IMR-90 (cell line): Measurements from ENCODE around the gene PGK1. TPM values are rescaled to one million over a fixed set of nuclear protein-coding genes. Genes with fewer than 3 reads are reported as not detected.
"Not testable (repeated sequence)": the region's sequence is repeated elsewhere in the genome, so short reads cannot be mapped to it uniquely, and the experiment has no call there.

Experiments
- ATAC-seq: fragments of 200-7000 bp; cut with Tn5 transposase; 2 replicates; pipeline ENCODE4 v1.9.1; 2020; ENCODE audit warnings: low read depth, mild to moderate bottlenecking, moderate library complexity
- BruUV-seq: library from RNA; stranded (reverse); fragments of 400-500 nt; replicated peaks from 2 replicates; lab custom pipeline; 2021; lab: Mats Ljungman, UMichigan
- CTCF ChIA-PET: fragments of 300-600 bp; formaldehyde crosslinking; extraction: SDS; loops from one replicate; lab custom pipeline; 2021; ENCODE audit warnings: antibody characterized with exemption; lab: Yijun Ruan, JAX
- POLR2A ChIA-PET: fragments of 300-600 bp; sonication (Branson Sonifier 250); formaldehyde crosslinking; loops from one replicate; lab custom pipeline; 2022; ENCODE audit warnings: antibody characterized with exemption; ENCODE audit not compliant: unreplicated experiment; lab: Charles Lee
- DNase-seq: peaks from one replicate; pipeline ENCODE4 v3.0.0; 2013
- H2AFZ ChIP-seq: replicated peaks from 2 replicates; pipeline ENCODE3; 2013; ENCODE audit warnings: low read length, mild to moderate bottlenecking; ENCODE audit not compliant: poor library complexity
- H2AK5ac ChIP-seq: 2 replicates; pipeline ENCODE4 v1.6.1; 2013; ENCODE audit warnings: low read depth, low read length, inconsistent platforms
- H2AK9ac ChIP-seq: replicated peaks from 2 replicates; pipeline ENCODE3; 2013; ENCODE audit warnings: mild to moderate bottlenecking, low read depth, low read length, moderate library complexity; ENCODE audit not compliant: poor library complexity
- H2BK120ac ChIP-seq: 2 replicates; pipeline ENCODE4 v1.6.1; 2013; ENCODE audit warnings: low read depth, low read length, inconsistent platforms
- H2BK15ac ChIP-seq: 3 replicates; pipeline ENCODE4 v1.6.1; 2013; ENCODE audit warnings: low read depth, low read length, inconsistent platforms
- H2BK20ac ChIP-seq: 2 replicates; pipeline ENCODE4 v1.6.1; 2013; ENCODE audit warnings: low read depth, mild to moderate bottlenecking, inconsistent platforms, low read length, moderate library complexity
- H2BK5ac ChIP-seq: 2 replicates; pipeline ENCODE4 v1.6.1; 2013; ENCODE audit warnings: mild to moderate bottlenecking, low read depth, low read length, inconsistent platforms; ENCODE audit not compliant: poor library complexity, severe bottlenecking
- H3K14ac ChIP-seq: replicated peaks from 2 replicates; pipeline ENCODE4 v1.6.1; 2013; ENCODE audit warnings: low read depth, low read length, inconsistent platforms
- H3K18ac ChIP-seq: 2 replicates; pipeline ENCODE4 v1.6.1; 2013; ENCODE audit warnings: low read depth, low read length, control low read depth
- H3K23ac ChIP-seq: 2 replicates; pipeline ENCODE4 v1.6.1; 2013; ENCODE audit warnings: low read depth, low read length, inconsistent platforms
- H3K27ac ChIP-seq: 2 replicates; pipeline ENCODE4 v1.5.1; 2013; ENCODE audit warnings: mild to moderate bottlenecking, control low read depth, low read length; ENCODE audit not compliant: insufficient read depth
- H3K27me3 ChIP-seq: 2 replicates; pipeline ENCODE4 v1.6.1; 2013; ENCODE audit warnings: low read length; ENCODE audit not compliant: control insufficient read depth, insufficient read depth
- H3K36me3 ChIP-seq: 2 replicates; pipeline ENCODE4 v1.6.1; 2013; ENCODE audit warnings: low read length, mixed read lengths; ENCODE audit not compliant: control insufficient read depth, insufficient read depth
- H3K4ac ChIP-seq: 2 replicates; pipeline ENCODE4 v1.6.1; 2013; ENCODE audit warnings: low read depth, low read length, inconsistent platforms
- H3K4me1 ChIP-seq: 2 replicates; pipeline ENCODE4 v1.6.1; 2013; ENCODE audit warnings: low read length, mixed read lengths; ENCODE audit not compliant: control insufficient read depth, insufficient read depth
- H3K4me2 ChIP-seq: 2 replicates; pipeline ENCODE4 v1.6.1; 2013; ENCODE audit warnings: low read depth, mild to moderate bottlenecking, control low read depth, low read length, moderate library complexity
- H3K4me3 ChIP-seq: 2 replicates; pipeline ENCODE4 v1.5.1; 2013; ENCODE audit warnings: low read depth, mild to moderate bottlenecking, control low read depth, low read length, moderate library complexity; ENCODE audit not compliant: insufficient read depth
- H3K56ac ChIP-seq: 2 replicates; pipeline ENCODE4 v1.6.1; 2013; ENCODE audit warnings: low read length, inconsistent platforms; ENCODE audit not compliant: insufficient read depth; ENCODE audit errors: extremely low read depth
- H3K79me1 ChIP-seq, 2 experiments: 2 replicates each; pipeline ENCODE4 v1.6.1; 2013; ENCODE audit warnings: low read length in 2 of 2, inconsistent platforms in 1 of 2, low read depth in 1 of 2
- H3K9ac ChIP-seq: 2 replicates; pipeline ENCODE4 v1.6.1; 2013; ENCODE audit warnings: low read depth, low read length, control low read depth
- H3K9me1 ChIP-seq: 2 replicates; pipeline ENCODE4 v1.6.1; 2013; ENCODE audit warnings: low read length, inconsistent platforms; ENCODE audit not compliant: insufficient read depth
- H3K9me3 ChIP-seq: 2 replicates; pipeline ENCODE4 v1.6.1; 2013; ENCODE audit warnings: low read length; ENCODE audit not compliant: control insufficient read depth, insufficient read depth
- H4K20me1 ChIP-seq: 2 replicates; pipeline ENCODE4 v1.6.1; 2013; ENCODE audit warnings: low read length, inconsistent platforms; ENCODE audit not compliant: insufficient read depth
- H4K5ac ChIP-seq: 2 replicates; pipeline ENCODE4 v1.6.1; 2013; ENCODE audit warnings: mild to moderate bottlenecking, low read depth, low read length, control low read depth
- H4K8ac ChIP-seq, 2 experiments: 2 replicates each; pipeline ENCODE4 v1.6.1; 2013; ENCODE audit warnings: low read depth in 2 of 2, low read length in 2 of 2, control low read depth in 1 of 2, inconsistent platforms in 1 of 2
- H4K91ac ChIP-seq: 2 replicates; pipeline ENCODE4 v1.6.1; 2013; ENCODE audit warnings: low read depth, low read length, inconsistent platforms; ENCODE audit not compliant: insufficient read depth
- WGBS, 2 experiments: methylation state at CpG; one replicate each; pipeline versions ENCODE4 v1.1.5 to v1.1.7; 2013; ENCODE audit warnings: missing lambda C conversion rate in 2 of 2; ENCODE audit not compliant: insufficient read length in 1 of 2; ENCODE audit errors: extremely low coverage in 2 of 2; 5-methylcytosine and 5-hydroxymethylcytosine counted together
- dilution Hi-C: fragments of 300-500 bp; cut with HindIII; formaldehyde crosslinking; loops from one replicate; pipeline ENCODE4 v1.14.3; 2018; ENCODE audit warnings: low sequenced_read_pairs; ENCODE audit not compliant: unreplicated experiment
- in situ Hi-C: fragments of 300-500 bp; cut with MboI; formaldehyde crosslinking; loops from 3 replicates; pipeline ENCODE4 v1.14.3; 2019; ENCODE audit warnings: low sequenced_read_pairs, inconsistent platforms, mixed read lengths
- intact Hi-C: fragments of 100-400 bp; cut with micrococcal nuclease; formaldehyde crosslinking; loops from 2 replicates; pipeline ENCODE4 v1.10.0; 2022
- polyA plus RNA-seq, 3 experiments: library from polyadenylated mRNA; depleted of rRNA; stranded (reverse); fragments of >200 nt; gene quantifications; 2 replicates each; pipeline ENCODE4 v1.2.3, GENCODE V29; 2012; ENCODE audit warnings: low replicate concordance in 1 of 3
- total RNA-seq: library from RNA; depleted of rRNA; stranded (reverse); fragments of >200 nt; gene quantifications from 2 replicates; pipeline ENCODE4 v1.2.3, GENCODE V29; 2012

Gene PGK1
- total and polyA plus RNA-seq, 2 of the 4 experiments (the other 2 are of a cell fraction): 498 to 744 TPM

DNA sequence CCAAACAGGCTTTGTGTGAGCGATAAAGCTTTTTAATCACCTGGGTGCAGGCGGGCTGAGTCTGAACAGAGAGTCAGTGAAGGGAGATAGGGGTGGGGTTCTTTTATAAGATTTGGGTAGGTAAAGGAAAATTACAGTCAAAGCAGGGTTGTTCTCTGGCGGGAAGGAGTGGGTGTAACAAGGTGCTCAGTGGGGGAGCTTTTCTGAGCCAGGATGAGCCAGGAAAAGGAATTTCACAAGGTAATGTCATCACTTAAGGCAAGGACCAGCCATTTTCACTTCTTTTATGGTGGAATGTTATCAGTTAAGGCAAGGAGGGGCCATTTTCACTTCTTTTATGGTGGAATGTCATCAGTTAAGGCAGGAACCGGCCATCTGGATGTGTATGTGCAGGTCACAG lies 56.7 kb downstream of the PGK1 start:
- H3K4me3 ChIP-seq, intact Hi-C loops, BruUV-seq, H3K9me1 ChIP-seq, H2BK15ac ChIP-seq, H2BK20ac ChIP-seq, H2BK120ac ChIP-seq, H3K4me1 ChIP-seq, H2AK5ac ChIP-seq, H4K8ac ChIP-seq, ATAC-seq, H4K20me1 ChIP-seq, H2AFZ ChIP-seq, H3K56ac ChIP-seq, in situ Hi-C loops, H4K5ac ChIP-seq, H3K23ac ChIP-seq, H2AK9ac ChIP-seq, H2BK5ac ChIP-seq, POLR2A ChIA-PET, H3K9me3 ChIP-seq, DNase-seq, H3K14ac ChIP-seq, H3K27ac ChIP-seq, H3K9ac ChIP-seq, dilution Hi-C loops, H3K79me1 ChIP-seq, H3K4me2 ChIP-seq, H3K18ac ChIP-seq, H3K36me3 ChIP-seq, H3K4ac ChIP-seq, H4K91ac ChIP-seq, H3K27me3 ChIP-seq, CTCF ChIA-PET: not testable (repeated sequence)
- no CpG with 5 or more reads among the region's 4 CpGs for WGBS, 2 experiments

DNA sequence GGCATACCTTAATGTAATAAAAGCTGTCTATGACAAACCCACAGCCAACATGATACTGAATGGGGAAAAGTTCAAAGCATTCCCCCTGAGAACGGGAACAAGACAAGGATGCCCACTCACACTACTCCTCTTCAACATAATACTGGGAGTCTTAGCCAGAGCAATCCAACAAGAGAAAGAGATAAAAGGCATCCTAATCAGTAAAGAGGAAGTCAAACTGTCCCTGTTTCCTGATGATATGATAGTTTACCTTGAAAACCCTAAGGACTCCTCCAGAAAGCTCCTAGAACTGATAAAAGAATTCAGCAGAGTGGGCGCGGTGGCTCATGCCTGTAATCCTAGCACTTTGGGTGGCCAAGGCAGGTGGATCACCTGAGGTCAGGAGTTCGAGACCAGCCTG lies 59.1 kb downstream of the PGK1 start:
- not testable (repeated sequence) for H3K4ac ChIP-seq, H3K56ac ChIP-seq, H3K23ac ChIP-seq

More for the DNA sequence above, 59.1 kb downstream of the PGK1 start:
- H3K4me2 ChIP-seq, ATAC-seq, H2AFZ ChIP-seq, H3K79me1 ChIP-seq, POLR2A ChIA-PET, H4K91ac ChIP-seq, H3K4me3 ChIP-seq, H3K27ac ChIP-seq, H3K36me3 ChIP-seq, BruUV-seq, H3K9ac ChIP-seq, H2AK9ac ChIP-seq, H3K27me3 ChIP-seq, CTCF ChIA-PET, H3K18ac ChIP-seq, H3K4me1 ChIP-seq, H3K9me1 ChIP-seq, H3K9me3 ChIP-seq, H4K5ac ChIP-seq, H2BK120ac ChIP-seq, H2BK20ac ChIP-seq, DNase-seq, dilution Hi-C loops, H4K20me1 ChIP-seq, intact Hi-C loops, H2BK15ac ChIP-seq, in situ Hi-C loops, H2BK5ac ChIP-seq, H2AK5ac ChIP-seq, H3K14ac ChIP-seq, H4K8ac ChIP-seq: not testable (repeated sequence)
- WGBS, 2 experiments: 93% methylated on average over 2 of the region's 4 CpGs; no CpG with 5 or more reads in 1 of the 2 experiments
